Tibial artery (tissue), 4 donors: ENCODE measurements around the gene OTOG.

Experiments
- DNase-seq, 2 donors: peaks; one replicate each; pipeline ENCODE4 v3.0.0-alpha.2; 2019
- H3K27ac ChIP-seq, 2 donors: fragments of 200-600 bp; sonication (generic) in 1 of 2; 1 replicate in 1 of 2; 2 replicates in 1 of 2; pipeline ENCODE4 v1.5.1; 2018 to 2019; ENCODE audit warnings: mild to moderate bottlenecking in 1 of 2
- H3K27me3 ChIP-seq, 2 donors: fragments of 200-600 bp; sonication (generic) in 1 of 2; one replicate each; pipeline versions ENCODE4 v1.5.1 to v1.6.0; 2016 to 2019
- H3K36me3 ChIP-seq, 3 donors: fragments of 200-600 bp; sonication (generic) in 2 of 3; one replicate each; pipeline ENCODE4 v1.5.1; 2016 to 2019; ENCODE audit warnings: mild to moderate bottlenecking in 2 of 3
- H3K4me1 ChIP-seq, 4 donors: fragments of 200-600 bp; sonication (generic) in 2 of 4; 1 replicate in 3 of 4; 2 replicates in 1 of 4; pipeline ENCODE4 v1.5.1; 2016 to 2019
- H3K4me3 ChIP-seq, 2 donors: fragments of 200-600 bp; sonication (generic) in 1 of 2; 1 replicate in 1 of 2; 2 replicates in 1 of 2; pipeline ENCODE4 v1.5.1; 2018 to 2019; ENCODE audit warnings: mild to moderate bottlenecking in 2 of 2
- H3K9me3 ChIP-seq, 3 donors: fragments of 200-600 bp; sonication (generic) in 1 of 3; one replicate each; pipeline ENCODE4 v1.5.1; 2016 to 2019
- CTCF ChIP-seq, 2 experiments: fragments of 200-600 bp in 1 of 2; fragments of 450-650 bp in 1 of 2; IDR thresholded peaks; one replicate each; pipeline ENCODE4 v1.5.1; 2017 to 2019; ENCODE audit warnings: antibody characterized with exemption in 2 of 2, mild to moderate bottlenecking in 1 of 2, moderate library complexity in 1 of 2
- intact Hi-C: fragments of 100-400 bp; cut with DNase I; formaldehyde crosslinking; loops from one replicate; pipeline ENCODE4 v1.15.0; 2023; ENCODE audit warnings: low total_unique reads

OTOG gene

GRCh38 chr11:17601676-17602075 is 54.6 kb downstream of the OTOG start:
- Histone ChIP-seq H3K4me3 (no peak overlapping the region), H3K4me1 (no peaks in the 10 kb centered on the region), H3K36me3 (no peaks in the 10 kb centered on the region), H3K27me3 (peaks cover 0 to 14% of the 10 kb centered on the region in 2 donors), H3K27ac (no peak overlapping the region), H3K9me3 (no peaks in the 10 kb centered on the region)
- no peak for TF ChIP-seq CTCF (IDR thresholded peaks at IDR 0.05)
- DNase-seq = no peak
- intact Hi-C loops = loop anchor here (10.0 kb wide), 1 partner anchor 373 kb away; no protein-coding TSS in a partner anchor

GRCh38 chr11:17602105-17603001 is 55.3 kb downstream of the OTOG start:
- H3K9me3 ChIP-seq = no peaks in the 10 kb centered on the region
- DNase-seq = no peak
- no peak overlapping the region for H3K27ac ChIP-seq
- H3K36me3 ChIP-seq = no peaks in the 10 kb centered on the region
- intact Hi-C loops = loop anchor here (10.0 kb wide), 1 partner anchor 372 kb away; no protein-coding TSS in a partner anchor
- no peak for TF ChIP-seq CTCF (IDR thresholded peaks at IDR 0.05)
- H3K4me3 ChIP-seq = no peak overlapping the region
- peaks cover 0 to 14% of the 10 kb centered on the region in 2 donors for H3K27me3 ChIP-seq
- H3K4me1 ChIP-seq = no peaks in the 10 kb centered on the region

- H3K36me3 ChIP-seq = no peaks in the 10 kb centered on the region
- no peak for TF ChIP-seq CTCF (IDR thresholded peaks at IDR 0.05)
- intact Hi-C loops = loop anchor here (10.0 kb wide), 1 partner anchor 372 kb away; no protein-coding TSS in a partner anchor
- H3K27me3 ChIP-seq = peaks cover 0 to 18% of the 10 kb centered on the region in 2 donors
- no peak overlapping the region for H3K4me3 ChIP-seq
- H3K27ac ChIP-seq = no peak overlapping the region
- DNase-seq = no peak
- no peaks in the 10 kb centered on the region for H3K4me1 ChIP-seq
- no peaks in the 10 kb centered on the region for H3K9me3 ChIP-seq
Measured at GRCh38 chr11:17603056-17603825, 56.2 kb downstream of the OTOG start.

- no peak for TF ChIP-seq CTCF (IDR thresholded peaks at IDR 0.05)
- intact Hi-C loops = loop anchor here (10.0 kb wide), 1 partner anchor 370 kb away; no protein-coding TSS in a partner anchor
- H3K9me3 ChIP-seq = no peaks in the 10 kb centered on the region
- no peak overlapping the region for H3K4me3 ChIP-seq
- no peak overlapping the region for H3K27ac ChIP-seq
- peaks cover 0 to 17% of the 10 kb centered on the region in 2 donors for H3K27me3 ChIP-seq
- no peaks in the 10 kb centered on the region for H3K4me1 ChIP-seq
- no peak for DNase-seq
- H3K36me3 ChIP-seq = no peaks in the 10 kb centered on the region
Measured at GRCh38 chr11:17604201-17604914, 57.3 kb downstream of the OTOG start.

- Histone ChIP-seq H3K27ac (no peak overlapping the region), H3K4me3 (no peak overlapping the region), H3K9me3 (no peaks in the 10 kb centered on the region), H3K36me3 (no peaks in the 10 kb centered on the region), H3K4me1 (no peaks in the 10 kb centered on the region), H3K27me3 (peaks cover 0 to 12% of the 10 kb centered on the region in 2 donors)
- no peak for TF ChIP-seq CTCF (IDR thresholded peaks at IDR 0.05)
- DNase-seq = no peak
- intact Hi-C loops = loop anchor here (10.0 kb wide), 1 partner anchor 370 kb away; no protein-coding TSS in a partner anchor
Measured at GRCh38 chr11:17604915-17605233, 57.8 kb downstream of the OTOG start.
